Type B pancreatic cell (in vitro differentiated cells): ENCODE measurements around the gene DNLZ. TPM values are rescaled to one million over a fixed set of nuclear protein-coding genes. Genes with fewer than 3 reads are reported as not detected.

Experiments used
- DNase-seq: peaks from one replicate; pipeline ENCODE4 v3.0.0; 2021; ENCODE audit warnings: mixed read lengths; ENCODE audit not compliant: unreplicated experiment; ENCODE audit errors: extremely low spot score
- H3K27ac Mint-ChIP-seq: 2 replicates; pipeline ENCODE4 v1.8.0; 2021; ENCODE audit warnings: mild to moderate bottlenecking, mixed read lengths
- H3K27me3 Mint-ChIP-seq: 2 replicates; pipeline ENCODE4 v1.8.0; 2021; ENCODE audit warnings: mixed read lengths
- H3K36me3 Mint-ChIP-seq: 2 replicates; pipeline ENCODE4 v1.8.0; 2021; ENCODE audit warnings: mixed read lengths
- H3K4me1 Mint-ChIP-seq: one replicate; pipeline ENCODE4 v1.8.0; 2021; ENCODE audit warnings: mixed read lengths; ENCODE audit not compliant: unreplicated experiment
- H3K4me3 Mint-ChIP-seq: 2 replicates; pipeline ENCODE4 v1.8.0; 2021; ENCODE audit warnings: mild to moderate bottlenecking, mixed read lengths
- H3K9me3 Mint-ChIP-seq: 2 replicates; pipeline ENCODE4 v1.8.0; 2021; ENCODE audit warnings: mixed read lengths
- CTCF ChIP-seq: fragments of 200-600 bp; sonication (generic); conservative IDR thresholded peaks from 2 replicates; pipeline ENCODE4 v1.5.0; 2021; ENCODE audit warnings: antibody characterized with exemption, mild to moderate bottlenecking
- total RNA-seq: library from RNA; stranded (reverse); gene quantifications from 2 replicates; pipeline ENCODE4 v1.2.1, GENCODE V29; 2021; ENCODE audit warnings: low replicate concordance

The DNLZ gene
- total RNA-seq, 1 donor from 2014 or later, result 14.0 TPM

- Mint-ChIP-seq H3K4me3 (no peak overlapping the region), H3K27me3 (no peaks in the 10 kb centered on the region), H3K9me3 (no peaks in the 10 kb centered on the region), H3K4me1 (no peaks in the 10 kb centered on the region), H3K36me3 (peaks cover under 1% of the 10 kb centered on the region), H3K27ac (no peak overlapping the region)
- no peak for TF ChIP-seq CTCF
- DNase-seq, result no peak
Observed at GRCh38 chr9:136379891-136380290, 16.3 kb upstream of the DNLZ start.

- no peak overlapping the region for H3K4me3 Mint-ChIP-seq
- H3K36me3 Mint-ChIP-seq, result no peaks in the 10 kb centered on the region
- TF ChIP-seq CTCF, result no peak
- peaks cover 3% of the 10 kb centered on the region for H3K4me1 Mint-ChIP-seq
- H3K27ac Mint-ChIP-seq, result no peak overlapping the region
- DNase-seq, result no peak
- no peaks in the 10 kb centered on the region for H3K9me3 Mint-ChIP-seq
- no peaks in the 10 kb centered on the region for H3K27me3 Mint-ChIP-seq
Observed at GRCh38 chr9:136379401-136379800, 15.9 kb upstream of the DNLZ start.

GRCh38 chr9:136379003-136379287 is 15.4 kb upstream of the DNLZ start:
- no peak for TF ChIP-seq CTCF
- Mint-ChIP-seq H3K4me1 (peaks cover 4% of the 10 kb centered on the region), H3K4me3 (no peak overlapping the region), H3K27ac (no peak overlapping the region), H3K9me3 (no peaks in the 10 kb centered on the region), H3K36me3 (no peaks in the 10 kb centered on the region), H3K27me3 (no peaks in the 10 kb centered on the region)
- no peak for DNase-seq

GRCh38 chr9:136378170-136379002 is 14.8 kb upstream of the DNLZ start:
- Mint-ChIP-seq H3K27ac (no peak overlapping the region), H3K36me3 (no peaks in the 10 kb centered on the region), H3K9me3 (no peaks in the 10 kb centered on the region), H3K27me3 (no peaks in the 10 kb centered on the region), H3K4me1 (peaks cover 4% of the 10 kb centered on the region), H3K4me3 (no peak overlapping the region)
- no peak for TF ChIP-seq CTCF
- no peak for DNase-seq

- TF ChIP-seq CTCF, result no peak
- Mint-ChIP-seq H3K27me3 (no peaks in the 10 kb centered on the region), H3K9me3 (no peaks in the 10 kb centered on the region), H3K4me3 (no peak overlapping the region), H3K36me3 (no peaks in the 10 kb centered on the region), H3K4me1 (peaks cover 4% of the 10 kb centered on the region), H3K27ac (no peak overlapping the region)
- DNase-seq, result no peak
Observed at GRCh38 chr9:136377341-136378169, 14.0 kb upstream of the DNLZ start.
